D721Med (cell line): ENCODE data around the gene DVL2.

Source experiments
- DNase-seq: peaks from one replicate; pipeline ENCODE4 v3.0.0; 2011; ENCODE audit warnings: low spot score; ENCODE audit not compliant: insufficient read length
- FAIRE-seq: peaks from 2 replicates; lab custom pipeline; 2011; peaks lifted over from hg19 to GRCh38; lab: Jason Lieb, UNC
- TF ChIP-seq, protein P1 (sequence below): IDR thresholded peaks from 2 replicates; pipeline ENCODE4 v1.5.1; 2012; ENCODE audit warnings: mild to moderate bottlenecking, control low read depth; ENCODE audit not compliant: insufficient read depth; ENCODE audit errors: missing control alignments

The DVL2 gene

DNA sequence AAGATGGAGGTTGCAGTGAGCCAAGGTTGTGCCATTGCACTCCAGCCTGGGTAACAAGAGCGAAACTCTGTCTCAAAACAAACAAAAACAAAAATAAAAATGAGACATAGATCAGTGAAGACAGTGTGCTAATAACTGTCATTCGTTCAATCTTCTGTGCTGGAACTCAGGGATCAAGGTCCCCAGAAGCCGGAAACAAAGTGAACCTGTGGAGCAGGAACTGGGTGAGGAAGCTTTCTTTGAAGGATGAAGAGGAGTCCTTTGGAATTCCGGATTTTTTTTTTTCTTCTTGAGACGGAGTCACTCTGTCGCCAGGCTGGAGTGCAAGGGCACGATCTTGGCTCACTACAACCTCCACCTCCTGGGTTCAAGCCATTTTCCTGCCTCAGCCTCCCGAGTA, 45.1 kb upstream of the DVL2 start:
- FAIRE-seq (no peak), DNase-seq (no peak)
- TF ChIP-seq, protein P1, sequence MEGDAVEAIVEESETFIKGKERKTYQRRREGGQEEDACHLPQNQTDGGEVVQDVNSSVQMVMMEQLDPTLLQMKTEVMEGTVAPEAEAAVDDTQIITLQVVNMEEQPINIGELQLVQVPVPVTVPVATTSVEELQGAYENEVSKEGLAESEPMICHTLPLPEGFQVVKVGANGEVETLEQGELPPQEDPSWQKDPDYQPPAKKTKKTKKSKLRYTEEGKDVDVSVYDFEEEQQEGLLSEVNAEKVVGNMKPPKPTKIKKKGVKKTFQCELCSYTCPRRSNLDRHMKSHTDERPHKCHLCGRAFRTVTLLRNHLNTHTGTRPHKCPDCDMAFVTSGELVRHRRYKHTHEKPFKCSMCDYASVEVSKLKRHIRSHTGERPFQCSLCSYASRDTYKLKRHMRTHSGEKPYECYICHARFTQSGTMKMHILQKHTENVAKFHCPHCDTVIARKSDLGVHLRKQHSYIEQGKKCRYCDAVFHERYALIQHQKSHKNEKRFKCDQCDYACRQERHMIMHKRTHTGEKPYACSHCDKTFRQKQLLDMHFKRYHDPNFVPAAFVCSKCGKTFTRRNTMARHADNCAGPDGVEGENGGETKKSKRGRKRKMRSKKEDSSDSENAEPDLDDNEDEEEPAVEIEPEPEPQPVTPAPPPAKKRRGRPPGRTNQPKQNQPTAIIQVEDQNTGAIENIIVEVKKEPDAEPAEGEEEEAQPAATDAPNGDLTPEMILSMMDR, result no peak

DNA sequence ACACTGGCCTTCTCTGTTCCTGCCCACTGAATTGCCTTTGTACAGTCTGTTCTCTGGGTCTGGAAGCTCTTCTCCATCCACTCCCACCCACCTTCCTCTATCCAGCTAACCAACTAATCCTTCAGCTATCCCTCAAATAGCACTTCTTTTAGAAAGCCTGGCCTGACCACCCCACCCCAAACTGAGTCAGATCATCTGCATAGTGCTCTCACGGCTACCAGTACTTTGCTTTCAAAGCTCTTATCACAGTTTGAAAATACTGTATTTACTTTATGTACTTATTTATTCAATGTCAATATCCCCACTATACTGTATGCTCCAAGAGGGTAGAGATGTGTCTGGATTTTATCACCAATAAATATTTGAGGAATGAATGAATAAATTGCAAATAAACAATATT, 32.5 kb upstream of the DVL2 start:
- TF ChIP-seq, protein P1, result no peak
- no peak for FAIRE-seq

DNA sequence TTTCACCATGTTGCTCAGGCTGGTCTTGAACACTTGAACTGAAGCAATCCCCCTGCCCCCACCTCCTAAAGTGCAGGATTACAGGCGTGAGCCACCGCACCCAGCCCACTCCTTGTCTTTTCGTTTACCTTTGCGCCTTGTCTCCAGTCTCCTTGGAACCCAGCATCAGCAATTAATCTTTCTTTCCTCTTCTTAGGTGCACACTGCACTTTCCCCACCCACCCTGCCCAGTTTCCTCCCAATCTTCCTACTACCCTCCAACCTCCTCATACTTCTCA, 29.4 kb upstream of the DVL2 start:
- FAIRE-seq, result no peak
- no peak for DNase-seq
- TF ChIP-seq, protein P1, result no peak

More for the DNA sequence above, 32.5 kb upstream of the DVL2 start:
- DNase-seq, result no peak

DNA sequence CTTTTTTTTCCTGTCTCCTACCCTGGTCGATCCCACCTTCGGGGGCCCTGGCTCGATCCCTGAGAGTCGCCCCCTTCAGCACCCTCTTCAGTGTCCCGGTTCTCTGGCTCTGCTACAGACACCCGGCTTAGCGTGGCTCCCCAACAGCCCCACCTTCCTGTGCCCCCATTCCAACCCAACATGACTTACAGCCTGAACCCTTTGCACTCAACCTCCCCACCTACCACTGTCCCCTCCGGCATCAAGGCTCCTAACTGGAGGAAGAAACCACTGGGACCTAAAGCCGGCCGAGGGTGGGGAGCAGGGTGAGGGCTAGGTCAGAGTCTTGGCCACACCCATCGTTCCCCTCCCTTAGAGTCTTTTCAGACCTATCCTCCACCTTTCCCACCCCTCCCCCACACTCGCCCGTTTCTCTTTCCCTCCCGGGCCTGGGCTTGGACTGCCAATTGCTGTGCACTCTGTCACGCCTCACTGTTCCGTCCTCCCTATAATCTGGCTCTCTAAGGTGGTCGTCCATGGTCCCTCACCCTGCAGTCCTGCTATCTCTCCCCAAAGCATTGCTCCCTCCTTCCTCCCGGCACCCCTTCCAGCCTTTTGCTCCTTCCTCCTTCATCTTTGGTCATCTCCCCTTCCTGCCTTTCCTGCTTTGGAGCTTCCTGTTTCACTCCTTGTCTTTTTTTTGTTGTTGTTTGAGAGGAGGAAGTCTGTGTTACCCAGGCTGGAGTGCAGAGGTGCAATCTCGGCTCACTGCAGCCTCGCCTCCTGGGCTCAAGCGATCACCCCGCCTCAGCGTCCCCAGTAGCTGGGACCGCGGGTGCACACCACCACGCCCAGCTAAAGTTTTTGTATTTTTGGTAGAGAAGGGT, 28.9 kb upstream of the DVL2 start:
- FAIRE-seq (no peak), DNase-seq (no peak)
- TF ChIP-seq, protein P1, result no peak

DNA sequence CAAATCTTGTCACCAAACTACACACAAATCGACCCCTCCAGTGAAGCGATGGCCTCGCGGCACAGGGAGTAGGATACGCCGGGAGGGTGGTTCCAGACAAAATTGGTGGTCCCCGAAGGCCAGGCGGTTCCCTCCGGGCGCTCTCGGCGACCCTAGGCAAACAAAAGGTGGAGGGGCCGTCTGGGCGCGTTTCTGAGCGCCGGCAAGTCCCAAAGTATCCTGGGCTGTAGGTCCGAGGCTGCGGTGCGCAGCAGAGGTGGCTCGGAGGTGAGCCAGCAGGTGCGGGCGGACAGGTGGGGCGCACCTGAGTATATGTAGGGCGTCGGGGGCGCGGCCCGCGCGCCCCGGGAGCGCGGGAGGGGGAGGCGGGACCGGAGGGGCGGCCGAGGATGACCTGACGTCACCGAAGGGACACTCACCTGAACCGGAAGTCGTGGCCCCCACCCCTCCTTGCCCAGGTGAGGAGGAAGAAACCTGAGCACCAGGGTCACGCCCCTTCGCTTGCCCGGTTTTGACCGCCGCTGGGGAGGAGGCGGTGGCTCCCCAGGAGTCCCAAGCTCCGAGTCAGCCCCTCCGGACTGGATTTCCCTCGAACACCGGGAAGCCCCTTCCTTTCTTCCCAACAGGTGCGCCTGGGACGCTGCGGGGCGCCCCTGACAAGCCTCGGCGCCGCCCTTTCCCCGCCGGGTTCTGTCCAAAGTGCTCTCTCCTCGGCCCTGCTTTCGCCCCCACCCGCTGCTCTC, 28.0 kb upstream of the DVL2 start, which contains the start of gene CLDN7:
Gene CLDN7, minus strand, starts transcription at position 287 of the 743 bp plus-strand sequence. CDS start 435 bp downstream, outside the sequence.
- DNase-seq, result no peak
- FAIRE-seq, result no peak
- TF ChIP-seq, protein P1, result no peak

DNA sequence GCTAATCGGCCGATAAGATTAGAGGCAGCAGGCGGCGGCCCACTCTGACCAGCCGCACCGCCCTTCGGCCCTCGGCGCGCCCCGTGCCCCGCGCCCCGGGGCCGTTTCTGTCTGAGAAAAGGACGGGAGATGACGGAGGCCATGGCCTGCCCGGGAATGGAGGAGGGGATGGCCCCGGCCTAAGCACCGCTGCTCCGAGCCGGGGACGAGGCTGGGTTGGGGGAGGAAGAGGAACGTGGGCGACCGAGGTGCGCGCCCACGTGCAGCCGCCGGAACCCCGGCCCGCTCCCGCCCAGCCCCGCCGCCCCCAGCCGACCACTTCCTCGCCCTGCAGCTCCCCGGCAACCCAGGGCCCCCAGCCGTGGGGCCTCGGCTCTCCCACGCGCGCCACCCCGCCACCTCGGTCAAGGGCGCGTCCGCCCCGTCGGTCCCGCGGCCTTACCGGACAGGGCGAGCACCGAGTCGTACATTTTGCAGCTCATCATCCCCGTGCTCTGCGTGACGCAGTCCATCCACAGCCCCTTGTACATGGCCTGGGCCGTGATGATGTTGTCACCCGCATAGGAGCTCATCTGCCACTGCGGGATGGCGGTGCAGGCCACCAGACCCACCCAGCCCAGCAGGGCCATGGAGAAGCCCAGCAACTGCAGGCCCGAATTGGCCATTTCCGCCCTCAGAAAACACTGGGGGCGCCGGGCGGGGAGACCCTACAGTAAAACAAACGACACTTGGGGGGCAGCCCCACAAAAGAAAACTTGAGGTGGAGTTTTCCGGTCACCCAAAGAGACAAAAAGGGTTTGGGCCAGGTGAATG, 27.3 kb upstream of the DVL2 start:
- DNase-seq (no peak), FAIRE-seq (no peak)
- TF ChIP-seq, protein P1, result no peak
